Smooth muscle cell (in vitro differentiated cells): ENCODE results near the gene FAM81B. TPM values are rescaled to one million over a fixed set of nuclear protein-coding genes. Genes with fewer than 3 reads are reported as not detected.
A peak's percentile ranks its signal among the peaks of the same experiment; 100 is the strongest.

Experiments
- DNase-seq: peaks from one replicate; lab custom pipeline; 2025; ENCODE audit not compliant: unreplicated experiment; lab: John Stamatoyannopoulos, UW
- H2AFZ ChIP-seq: fragments of 200-600 bp; sonication (generic); 2 replicates; pipeline ENCODE4 v1.6.0; 2016; ENCODE audit warnings: antibody characterized with exemption, low read depth, mild to moderate bottlenecking
- H3F3A ChIP-seq: fragments of 200-600 bp; sonication (generic); 2 replicates; pipeline ENCODE4 v1.6.0; 2017; ENCODE audit warnings: antibody characterized with exemption, low read depth
- H3K27ac ChIP-seq: fragments of 200-600 bp; sonication (generic); 2 replicates; pipeline ENCODE4 v1.5.1; 2016; ENCODE audit warnings: low read depth, mild to moderate bottlenecking
- H3K27me3 ChIP-seq: fragments of 200-600 bp; sonication (generic); 2 replicates; pipeline ENCODE4 v1.6.1; 2016; ENCODE audit warnings: low read depth, mild to moderate bottlenecking
- H3K36me3 ChIP-seq: fragments of 200-600 bp; sonication (generic); 2 replicates; pipeline ENCODE4 v1.5.1; 2016; ENCODE audit warnings: low read depth
- H3K4me1 ChIP-seq: fragments of 200-600 bp; sonication (generic); 2 replicates; pipeline ENCODE4 v1.5.1; 2016; ENCODE audit warnings: low read depth
- H3K4me2 ChIP-seq: fragments of 200-600 bp; sonication (generic); 2 replicates; pipeline ENCODE4 v1.6.0; 2016; ENCODE audit warnings: mild to moderate bottlenecking
- H3K4me3 ChIP-seq: fragments of 200-600 bp; sonication (generic); 2 replicates; pipeline ENCODE4 v1.5.1; 2016; ENCODE audit warnings: mild to moderate bottlenecking
- H3K79me2 ChIP-seq: fragments of 200-600 bp; sonication (generic); 2 replicates; pipeline ENCODE4 v1.6.0; 2016; ENCODE audit warnings: low read depth, mild to moderate bottlenecking
- H3K9ac ChIP-seq: fragments of 200-600 bp; sonication (generic); 2 replicates; pipeline ENCODE4 v1.6.0; 2016; ENCODE audit warnings: low read depth
- H3K9me3 ChIP-seq: fragments of 200-600 bp; sonication (generic); replicated peaks from 2 replicates; pipeline ENCODE4 v1.5.1; 2016; ENCODE audit warnings: low read depth
- H4K20me1 ChIP-seq: fragments of 200-600 bp; sonication (generic); 2 replicates; pipeline ENCODE4 v1.6.0; 2016; ENCODE audit warnings: low read depth
- CTCF ChIP-seq: fragments of 200-600 bp; sonication (generic); IDR thresholded peaks from 2 replicates; pipeline ENCODE4 v1.5.1; 2017; ENCODE audit warnings: borderline replicate concordance, mild to moderate bottlenecking, antibody characterized with exemption; ENCODE audit not compliant: insufficient read depth, poor library complexity, severe bottlenecking
- WGBS: methylation state at CpG from one replicate; pipeline ENCODE4 v1.1.7; 2016; ENCODE audit warnings: low lambda C conversion rate; 5-methylcytosine and 5-hydroxymethylcytosine counted together
- polyA plus RNA-seq: library from polyadenylated mRNA; unstranded; fragments of >200 nt; fragmentation: Nextera tagmentation; extraction: Ambion mirVana; gene quantifications from 2 replicates; pipeline ENCODE4 v1.2.1, GENCODE V29; 2016
- total RNA-seq: library from RNA; depleted of rRNA; stranded (reverse); fragments of >200 nt; gene quantifications from 2 replicates; pipeline ENCODE4 v1.2.3, GENCODE V29; 2014

FAM81B gene
- total and polyA plus RNA-seq, 2 experiments from 2014 or later: not detected

DNA sequence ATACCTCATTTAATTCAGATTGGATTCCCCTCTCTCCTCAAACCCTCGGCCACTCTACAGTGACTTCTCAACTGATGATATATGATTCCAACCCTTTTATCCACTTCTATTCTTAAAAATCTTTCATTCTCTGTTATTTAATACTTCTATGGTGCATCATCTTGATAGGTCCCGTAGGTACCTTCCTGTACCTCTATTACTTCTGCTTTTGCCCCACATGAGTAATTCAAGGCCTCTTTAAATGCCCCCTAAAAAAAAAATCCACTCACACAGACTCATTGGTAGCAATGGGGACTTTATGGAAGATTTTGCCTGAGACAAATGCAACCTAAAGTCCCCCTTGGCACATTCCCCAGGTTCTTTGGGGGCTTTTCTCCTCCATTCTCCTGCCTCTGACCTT lies 54.3 kb downstream of the FAM81B start:
- H3K9me3 ChIP-seq: no peaks in the 10 kb centered on the region
- peak overlapping the region; percentile 87 for H3K27ac ChIP-seq
- H3K4me3 ChIP-seq: no peak overlapping the region
- peak overlapping the region; percentile 49 for H3K9ac ChIP-seq
- H2AFZ ChIP-seq: no peak overlapping the region
- no peak for TF ChIP-seq CTCF
- H4K20me1 ChIP-seq: no peaks in the 10 kb centered on the region
- 92% methylated on average over 2 of the region's 2 CpGs for WGBS
- peaks cover 6% of the 10 kb centered on the region for H3F3A ChIP-seq
- DNase-seq: no peak
- no peaks in the 10 kb centered on the region for H3K79me2 ChIP-seq
- H3K4me2 ChIP-seq: peak overlapping the region; percentile 68
- H3K4me1 ChIP-seq: peaks cover 16% of the 10 kb centered on the region
- peaks cover 7% of the 10 kb centered on the region for H3K27me3 ChIP-seq
- no peaks in the 10 kb centered on the region for H3K36me3 ChIP-seq

DNA sequence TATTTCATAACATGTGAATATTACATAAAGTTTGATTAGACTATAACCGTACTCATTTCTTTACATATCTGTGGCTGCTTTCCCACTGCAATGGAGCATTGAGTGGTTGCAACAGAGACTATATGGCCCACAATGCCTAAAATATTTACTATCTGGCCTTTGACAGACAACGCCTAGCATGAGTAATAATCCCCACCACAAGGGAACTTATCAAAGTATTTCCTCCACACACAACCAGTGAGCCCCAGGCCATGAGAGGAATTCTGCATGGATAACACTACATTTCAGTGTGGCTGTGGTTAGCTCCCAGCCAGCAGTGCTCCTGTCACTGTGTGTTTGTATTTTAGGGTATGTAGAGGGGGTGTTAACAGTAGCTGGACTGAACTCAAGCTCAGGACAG lies 54.8 kb downstream of the FAM81B start:
- Histone ChIP-seq H3K27ac (peak overlapping the region; percentile 87), H3K4me1 (peaks cover 16% of the 10 kb centered on the region), H3F3A (peaks cover 6% of the 10 kb centered on the region), H3K9me3 (no peaks in the 10 kb centered on the region), H4K20me1 (no peaks in the 10 kb centered on the region), H3K9ac (peak overlapping the region; percentile 49), H3K79me2 (no peaks in the 10 kb centered on the region), H3K27me3 (peaks cover 1% of the 10 kb centered on the region), H2AFZ (no peak overlapping the region), H3K4me2 (peak overlapping the region; percentile 68), H3K36me3 (no peaks in the 10 kb centered on the region), H3K4me3 (no peak overlapping the region)
- TF ChIP-seq CTCF: no peak
- 8% methylated on average over 2 of the region's 2 CpGs for WGBS
- no peak for DNase-seq

GRCh38 chr5:95446560-95447221 lies 55.5 kb downstream of the FAM81B start:
- H4K20me1 ChIP-seq: no peaks in the 10 kb centered on the region
- no peaks in the 10 kb centered on the region for H3K79me2 ChIP-seq
- no peak overlapping the region for H2AFZ ChIP-seq
- H3K27me3 ChIP-seq: no peaks in the 10 kb centered on the region
- H3K9me3 ChIP-seq: no peaks in the 10 kb centered on the region
- no peak for TF ChIP-seq CTCF
- H3K9ac ChIP-seq: peak overlapping the region; percentile 23
- H3K4me2 ChIP-seq: peak overlapping the region; percentile 68
- H3K4me1 ChIP-seq: peaks cover 16% of the 10 kb centered on the region
- 92% methylated on average over 1 of the region's 1 CpG for WGBS
- no peak overlapping the region for H3K4me3 ChIP-seq
- no peaks in the 10 kb centered on the region for H3K36me3 ChIP-seq
- peak overlapping the region; percentile 87 for H3K27ac ChIP-seq
- H3F3A ChIP-seq: peaks cover 6% of the 10 kb centered on the region
- no peak for DNase-seq

DNA sequence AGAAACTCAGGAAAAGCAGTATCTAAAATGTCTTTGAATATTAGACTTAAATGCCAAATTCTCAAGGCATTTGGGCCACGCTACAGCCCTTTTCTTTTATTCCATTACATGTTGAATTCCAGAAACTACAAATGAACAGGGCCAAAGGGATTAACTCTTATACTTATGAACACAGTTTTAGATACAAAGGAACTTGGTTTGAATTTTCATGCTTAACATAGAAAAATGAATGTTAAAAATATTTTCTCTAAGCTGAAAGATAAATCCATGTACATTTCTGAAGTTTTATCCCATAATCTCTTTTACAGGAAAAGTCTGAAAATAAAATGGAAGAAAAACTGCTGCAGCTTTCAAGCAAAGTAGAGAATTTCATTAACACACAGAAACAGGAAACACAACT lies 56.8 kb downstream of the FAM81B start:
- H3K4me2 ChIP-seq: peak overlapping the region; percentile 68
- H3K79me2 ChIP-seq: no peaks in the 10 kb centered on the region
- peaks cover 16% of the 10 kb centered on the region for H3K4me1 ChIP-seq
- H3F3A ChIP-seq: peaks cover 6% of the 10 kb centered on the region
- no peak overlapping the region for H2AFZ ChIP-seq
- H3K9ac ChIP-seq: no peak overlapping the region
- H3K27me3 ChIP-seq: no peaks in the 10 kb centered on the region
- no peaks in the 10 kb centered on the region for H3K36me3 ChIP-seq
- H3K9me3 ChIP-seq: no peaks in the 10 kb centered on the region
- no peak overlapping the region for H3K4me3 ChIP-seq
- peak overlapping the region; percentile 87 for H3K27ac ChIP-seq
- WGBS: 79% methylated on average over 1 of the region's 1 CpG
- TF ChIP-seq CTCF: no peak
- H4K20me1 ChIP-seq: no peaks in the 10 kb centered on the region
- DNase-seq: no peak
